IPS-NIHi7 (cell line): ENCODE results near the gene STK38.

Experiments
- DNase-seq: peaks from one replicate; pipeline ENCODE4 v3.0.0; 2012; ENCODE audit warnings: mixed read lengths; ENCODE audit errors: extremely low spot score

STK38 gene

DNA sequence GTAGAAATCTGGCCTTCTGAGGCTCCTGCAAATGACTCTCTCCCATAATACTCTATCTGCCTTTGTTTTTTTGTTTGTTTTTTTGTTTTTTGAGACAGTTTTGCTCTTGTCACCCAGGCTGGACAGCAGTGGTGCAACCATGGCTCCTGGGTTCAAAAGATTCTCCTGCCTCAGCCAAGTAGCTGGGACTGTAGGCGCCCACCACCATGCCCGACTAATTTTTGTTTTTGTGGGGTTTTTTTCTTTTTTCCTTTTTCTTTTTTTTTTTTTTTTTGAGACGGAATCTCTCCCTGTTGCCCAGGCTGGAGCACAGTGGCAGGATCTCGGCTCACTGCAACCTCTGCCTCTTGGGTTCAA lies 16.6 kb upstream of the STK38 start:
- DNase-seq, result no peak

DNA sequence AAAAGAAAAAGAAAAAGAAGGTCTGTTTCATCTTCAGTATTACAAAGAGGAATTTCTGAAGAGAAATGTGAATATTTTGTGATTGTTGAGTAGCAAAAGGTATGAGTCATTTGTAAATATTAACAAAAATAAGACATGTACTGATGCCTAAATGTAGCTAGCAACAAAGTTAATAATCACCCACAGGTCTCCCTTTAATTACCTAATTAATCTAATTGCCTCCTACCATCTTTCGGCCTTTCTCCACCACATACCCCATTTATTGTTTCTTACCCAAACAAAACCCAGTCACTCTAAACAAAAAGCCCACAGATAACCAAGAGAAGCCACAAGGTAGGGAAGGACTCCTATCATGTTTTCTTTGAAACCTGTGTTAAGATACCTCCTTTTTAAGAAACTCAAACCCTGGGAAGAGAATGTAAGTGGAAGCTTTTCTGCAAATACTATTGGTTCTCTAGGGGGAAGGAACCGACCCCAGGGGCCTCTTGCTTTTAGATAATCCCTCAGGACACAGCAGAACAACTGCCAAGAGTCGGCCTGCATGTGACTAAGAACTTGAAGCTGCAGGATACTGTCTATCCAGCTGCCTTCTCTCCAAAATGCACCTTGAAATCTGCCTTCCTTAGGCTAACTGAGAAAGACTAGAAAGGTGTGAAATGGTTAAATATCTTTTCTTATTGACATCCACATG lies 16.1 kb upstream of the STK38 start:
- DNase-seq, result no peak

DNA sequence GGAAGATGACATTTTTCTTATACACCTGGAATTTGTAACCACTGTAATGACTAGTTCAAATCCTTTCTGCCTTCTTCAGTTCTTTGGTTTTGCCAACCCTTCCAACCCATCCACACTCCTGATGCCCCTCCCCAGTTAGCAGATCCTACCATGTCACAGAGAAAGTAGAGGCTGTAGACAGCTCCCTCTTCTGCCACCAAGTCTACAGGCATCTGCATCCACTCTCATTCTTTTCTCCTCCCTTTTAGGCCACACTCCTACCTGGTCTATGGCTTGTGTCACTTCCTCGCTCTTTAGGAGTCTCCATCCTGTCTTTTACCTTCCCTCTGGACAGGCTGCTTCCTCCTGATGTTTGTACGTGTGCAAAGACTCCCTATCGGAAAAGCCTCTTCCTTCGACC lies 13.5 kb upstream of the STK38 start:
- no peak for DNase-seq

DNA sequence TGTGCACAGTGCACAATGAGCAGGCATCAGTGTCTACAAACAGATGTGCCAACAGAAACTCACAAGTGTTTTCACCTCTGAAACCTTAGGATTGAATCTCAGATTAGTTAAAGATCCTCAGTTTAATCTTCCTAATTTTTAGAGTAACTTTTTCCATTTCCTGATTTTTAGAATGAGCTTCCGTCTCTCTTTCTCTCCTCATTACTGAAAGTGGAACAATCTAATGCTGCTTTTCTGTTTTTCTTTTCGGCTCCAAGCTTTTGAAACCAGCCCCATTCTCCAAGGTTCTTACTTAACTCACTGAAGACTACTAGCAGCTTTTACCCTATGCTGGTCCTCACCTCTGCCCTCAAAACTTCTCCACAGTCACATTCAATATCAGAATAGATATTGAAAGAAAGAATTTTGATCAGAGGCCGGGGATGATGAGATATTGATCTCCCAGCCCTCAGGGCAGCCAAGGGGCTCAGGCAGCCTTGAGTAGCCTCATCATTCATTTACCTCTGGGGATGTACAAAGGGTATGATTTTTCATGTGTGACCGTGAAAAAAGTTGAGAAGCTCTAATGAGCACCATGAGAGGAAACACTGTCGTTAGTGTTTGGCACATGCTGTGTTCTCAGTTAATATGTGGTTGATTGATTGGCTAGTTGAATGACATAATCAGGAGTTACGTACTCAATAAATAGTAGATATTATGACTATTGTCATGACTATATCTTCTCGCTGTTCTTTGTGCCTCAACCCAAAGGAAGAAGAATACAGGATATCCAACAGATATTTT lies 11.9 kb upstream of the STK38 start:
- DNase-seq, result no peak

DNA sequence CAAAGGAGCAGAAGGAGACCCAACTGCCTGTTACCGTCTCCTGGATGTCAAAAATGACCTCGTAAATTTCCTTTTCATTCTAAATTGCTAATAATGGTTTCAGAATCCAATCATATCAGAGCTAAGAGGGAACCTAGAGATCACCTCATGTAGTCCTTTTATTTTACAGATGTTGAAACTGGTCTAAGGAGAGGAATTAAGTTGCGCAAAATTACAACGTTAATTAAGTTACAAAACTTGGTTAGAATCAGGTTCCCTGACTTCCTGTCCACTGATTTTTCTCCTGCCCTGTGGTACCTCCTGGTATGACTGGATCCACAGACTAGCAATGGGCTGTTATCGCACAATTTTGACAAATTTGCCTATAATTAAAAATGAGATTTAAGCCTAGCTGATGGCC lies 9.0 kb upstream of the STK38 start:
- DNase-seq, result no peak

DNA sequence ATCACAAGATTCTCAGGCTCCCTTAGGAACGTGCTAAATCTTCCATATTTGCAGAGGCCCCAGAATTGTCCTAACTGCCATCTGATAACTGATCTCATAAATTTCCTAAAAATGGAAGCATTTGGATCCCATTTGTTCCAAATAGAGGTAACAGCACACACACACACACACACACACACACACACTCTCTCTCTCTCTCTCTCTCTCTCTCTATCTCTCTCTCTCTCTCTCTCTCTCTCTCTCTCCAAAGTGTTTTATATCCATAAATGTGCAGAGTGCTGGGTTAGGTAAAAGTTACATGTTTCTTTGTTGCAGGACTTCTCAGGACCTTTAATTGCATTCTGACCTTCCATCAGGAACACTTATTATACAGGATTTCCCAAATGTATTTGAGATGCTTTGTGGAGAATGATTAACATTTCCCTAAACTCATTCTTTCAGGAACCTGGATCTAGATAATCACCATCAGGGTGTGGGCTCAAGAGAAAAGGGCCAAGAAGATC lies 8.5 kb upstream of the STK38 start:
- DNase-seq, result no peak

DNA sequence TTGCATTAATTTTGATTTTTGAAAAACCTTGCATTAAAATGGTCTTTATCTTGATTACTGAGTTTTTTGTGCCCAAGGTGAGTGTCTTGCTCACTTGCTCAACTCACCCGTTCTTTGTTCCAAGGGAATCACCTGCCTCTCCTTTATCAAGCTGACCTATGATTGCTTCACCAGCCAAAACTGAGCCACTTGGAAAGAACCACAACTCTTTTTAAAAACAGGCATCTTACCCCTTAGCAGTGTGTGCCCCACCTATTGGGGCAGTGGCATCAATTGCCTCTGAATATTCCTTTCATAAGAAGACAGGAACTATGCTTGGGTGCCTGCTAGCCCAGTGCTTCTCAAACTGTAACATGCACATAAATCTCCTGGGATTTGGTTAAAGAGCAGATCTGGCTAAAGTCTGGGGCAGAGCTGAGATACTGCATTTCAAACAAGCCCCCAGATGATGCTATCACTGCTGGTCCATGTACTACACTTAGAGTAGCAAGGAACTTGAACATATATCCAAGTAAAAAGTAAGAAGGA lies 3.3 kb upstream of the STK38 start:
- no peak for DNase-seq

DNA sequence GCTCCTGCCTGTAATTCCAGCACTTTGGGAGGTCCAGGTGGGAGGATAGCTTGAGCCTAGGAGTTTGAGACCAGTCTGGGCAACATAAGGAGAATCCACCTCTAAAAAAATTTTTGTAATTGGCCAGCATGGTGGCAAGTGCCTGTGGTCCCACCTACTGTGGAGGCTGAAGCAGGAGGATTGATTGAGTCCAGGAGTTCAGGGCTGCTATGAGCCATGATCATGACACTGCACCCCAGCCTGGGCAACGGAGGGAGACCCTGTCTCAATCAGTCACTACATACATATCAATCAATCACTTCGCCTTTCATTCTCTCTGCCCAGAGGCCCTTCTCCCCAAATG lies 1.1 kb upstream of the STK38 start:
- no peak for DNase-seq

DNA sequence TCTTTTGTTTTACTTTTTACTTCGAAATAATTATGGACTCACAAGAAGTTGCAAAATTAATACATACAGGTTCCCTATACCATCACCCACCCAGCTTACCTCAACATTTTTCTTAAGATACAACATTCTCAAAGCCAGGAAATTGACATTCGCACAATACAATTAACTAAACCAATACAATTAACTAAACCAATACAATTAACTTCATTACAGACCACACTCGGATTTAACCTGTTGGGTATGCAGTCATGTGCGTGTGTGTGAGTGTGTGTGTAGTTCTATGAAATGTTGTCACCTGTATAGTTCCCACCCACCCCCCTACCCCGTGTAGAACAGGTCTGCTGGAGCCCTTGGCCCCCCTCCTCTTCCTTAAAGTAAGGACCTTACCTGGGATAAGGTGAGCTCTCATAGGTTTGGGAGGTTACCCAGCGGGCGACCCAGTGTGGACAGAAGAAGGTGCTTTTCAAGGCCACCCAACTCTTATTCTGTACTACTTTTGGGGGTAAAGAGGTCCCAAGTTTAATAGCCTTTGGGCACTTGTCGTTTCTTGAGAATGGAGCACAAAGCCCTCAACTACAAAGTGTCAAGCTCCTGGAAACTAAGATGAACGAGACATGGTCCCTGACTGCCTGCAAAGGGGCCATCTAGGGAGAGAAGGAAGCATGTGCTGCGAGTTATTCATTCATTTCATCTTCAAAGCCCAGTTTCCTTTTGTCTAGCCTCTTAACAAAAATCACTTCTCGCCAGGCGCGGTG lies 544 bp upstream of the STK38 start:
- DNase-seq, result no peak

DNA sequence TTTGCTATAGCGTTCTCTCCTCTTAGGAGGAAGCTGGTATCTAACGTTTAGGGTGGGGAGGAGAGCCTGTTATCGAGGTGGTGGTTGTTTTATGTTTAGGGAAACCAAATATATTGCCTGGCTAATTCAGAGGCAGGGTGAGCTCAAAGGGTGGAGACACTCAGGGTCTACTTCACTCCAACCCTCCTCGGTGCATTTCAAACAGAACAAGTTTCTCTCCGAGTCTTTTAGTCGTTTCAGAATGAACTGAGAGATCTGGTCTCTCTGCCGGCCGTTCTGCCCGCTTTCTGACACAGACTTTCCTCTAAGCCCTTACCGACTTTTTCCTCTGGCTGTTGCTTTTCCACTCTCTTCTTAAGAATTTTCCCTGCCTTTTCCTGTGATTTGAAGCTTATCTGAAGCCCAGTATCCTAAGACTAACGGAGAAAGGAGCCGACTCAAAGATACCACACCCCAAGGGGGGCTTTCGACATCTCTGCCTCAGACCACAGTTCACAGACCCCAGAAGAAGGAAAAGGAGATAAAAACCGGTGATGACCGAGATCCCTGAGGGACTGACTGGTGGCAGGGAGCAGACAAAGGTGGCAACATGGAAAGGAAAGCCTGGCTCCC lies 865 bp downstream of the STK38 start:
- peak; percentile 25 for DNase-seq

DNA sequence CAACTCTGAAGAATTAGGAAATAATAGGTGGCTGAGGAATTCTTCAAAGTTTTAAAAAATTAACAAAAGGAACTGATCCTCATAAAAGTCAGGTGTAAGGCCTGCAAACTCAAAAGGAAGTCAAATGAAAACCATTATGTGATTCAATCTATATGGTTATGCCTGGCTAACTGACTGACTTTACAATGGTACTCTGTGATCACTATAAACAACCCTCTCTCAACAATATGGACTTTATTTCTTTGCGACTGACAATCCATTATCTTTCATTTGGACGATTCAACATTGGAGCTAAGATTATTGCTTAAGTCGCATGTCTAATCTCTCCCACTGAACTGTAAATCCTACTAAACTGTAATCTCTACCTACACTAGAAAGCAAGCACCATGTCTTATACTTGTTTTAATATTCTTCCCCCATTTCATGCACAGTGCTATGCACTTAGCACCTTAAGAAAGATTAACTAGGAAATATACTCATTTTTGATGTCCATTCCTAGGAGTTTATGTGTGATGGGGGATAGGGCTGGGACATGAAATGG lies 1.4 kb downstream of the STK38 start:
- DNase-seq, result no peak

DNA sequence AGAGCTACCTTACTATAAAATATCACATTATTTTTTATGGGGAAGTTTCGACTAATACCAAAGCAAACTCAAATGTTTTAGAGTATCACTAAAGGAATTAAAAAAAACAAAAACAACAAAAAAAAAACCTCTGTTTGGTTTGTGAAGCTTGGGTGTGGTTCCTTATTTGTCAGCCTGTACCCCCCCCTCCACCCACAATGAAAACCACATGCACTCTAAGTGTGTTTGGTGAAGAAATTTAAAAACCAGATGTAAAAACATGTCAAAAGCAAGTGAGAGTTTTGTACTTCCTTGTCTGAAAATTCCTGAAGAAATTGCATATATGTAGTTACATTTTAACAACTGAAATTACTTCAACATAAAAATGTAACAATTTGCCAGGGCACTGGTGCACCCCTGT lies 3.1 kb downstream of the STK38 start:
- DNase-seq, result no peak

DNA sequence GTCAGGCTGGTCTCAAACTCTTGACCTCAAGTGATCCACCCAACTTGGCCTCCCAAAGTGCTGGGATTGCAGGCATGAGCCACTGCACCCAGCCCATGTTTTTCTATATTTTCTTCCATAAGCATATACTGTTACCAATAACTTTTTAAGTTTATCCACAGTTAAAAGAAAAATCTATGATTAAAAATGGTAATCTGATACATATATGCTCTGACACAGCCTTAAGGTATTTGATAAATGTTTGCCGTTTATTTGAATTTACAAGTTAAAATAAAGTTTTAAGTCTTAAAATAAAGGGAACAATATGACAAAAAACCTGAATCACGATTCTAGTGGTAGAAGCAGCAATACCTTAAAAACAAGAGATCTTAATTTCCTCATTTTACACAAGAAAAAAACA lies 5.2 kb downstream of the STK38 start:
- DNase-seq, result no peak

DNA sequence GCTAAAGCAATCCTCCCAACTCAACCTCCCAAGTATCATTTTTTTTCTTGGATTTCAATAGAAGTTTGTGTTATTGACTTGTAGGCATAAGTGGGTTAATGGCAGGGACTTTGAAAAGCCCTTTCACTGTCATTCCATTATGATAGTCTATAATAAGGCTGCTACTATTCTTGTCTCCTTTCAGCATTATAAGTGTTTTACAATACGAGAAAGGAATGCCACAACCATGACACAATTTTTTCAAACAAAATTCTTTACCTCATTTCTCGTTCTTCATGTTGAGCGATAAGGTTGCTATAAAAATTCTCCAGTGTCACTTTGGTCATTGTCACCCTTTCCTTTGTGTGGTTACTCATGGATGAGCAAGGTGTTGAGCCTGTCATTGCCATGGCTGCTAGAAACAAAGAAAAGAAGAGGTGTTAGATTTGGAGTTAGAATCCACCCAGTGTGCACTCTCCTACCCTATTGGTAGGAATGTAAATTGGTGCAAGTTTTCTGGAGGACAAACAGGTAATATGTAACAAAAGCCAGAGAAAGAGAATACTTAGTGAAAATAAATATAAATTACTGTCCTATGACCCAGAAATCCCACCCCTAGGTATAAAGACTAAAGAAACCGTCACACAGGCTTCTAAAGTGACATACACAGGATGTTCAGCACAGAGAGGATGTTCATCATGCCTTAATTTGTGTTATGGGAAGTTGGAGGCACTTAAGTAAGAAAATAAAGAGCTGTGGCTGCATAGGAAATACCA lies 7.3 kb downstream of the STK38 start:
- no peak for DNase-seq

DNA sequence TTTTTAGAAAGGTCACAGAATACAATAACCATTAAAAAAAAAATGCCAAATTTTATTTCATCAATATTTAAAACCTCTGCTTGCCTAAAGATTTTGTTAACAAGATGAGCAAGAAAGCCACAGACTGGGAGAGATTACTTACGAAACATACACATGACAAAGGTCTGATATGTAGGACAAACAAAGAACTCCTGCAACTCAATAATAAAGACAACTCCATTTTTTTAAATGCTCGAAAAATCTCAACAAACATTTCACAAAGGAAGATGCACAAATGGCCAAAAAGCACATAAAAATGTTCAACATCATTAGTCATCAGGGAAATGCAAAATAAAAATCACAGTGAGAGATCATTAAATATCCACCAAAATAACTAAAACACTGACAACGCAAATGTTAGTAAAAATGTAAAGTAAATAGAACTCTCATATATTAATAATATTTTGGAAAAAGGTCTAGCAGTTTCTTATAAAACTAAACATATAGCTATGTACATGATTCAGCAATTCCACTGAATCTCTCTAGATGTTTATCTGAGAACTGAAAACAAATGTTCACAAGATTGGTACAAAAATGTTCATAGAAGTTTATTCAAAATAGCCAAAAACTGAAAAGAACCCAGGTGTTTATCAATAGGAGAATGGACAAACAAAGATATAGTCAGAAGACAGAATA lies 10.3 kb downstream of the STK38 start:
- no peak for DNase-seq

DNA sequence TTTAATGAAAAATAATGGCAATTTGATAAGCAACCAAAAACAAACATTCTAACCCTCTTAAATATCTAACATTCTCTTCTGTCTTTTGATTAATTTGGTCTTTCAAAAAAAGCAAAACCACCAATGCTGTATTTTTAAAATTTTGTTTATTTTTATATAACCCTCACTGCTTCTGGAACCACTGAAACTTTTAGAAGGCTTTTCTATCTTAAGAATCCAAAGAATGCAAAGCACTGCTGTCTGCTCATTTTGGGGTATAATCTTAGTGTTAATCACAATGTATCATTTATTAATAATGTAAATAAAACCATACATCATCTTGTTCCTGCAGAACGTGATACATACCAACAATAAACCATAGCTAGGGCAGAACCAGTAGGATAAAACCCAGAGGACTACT lies 14.0 kb downstream of the STK38 start:
- no peak for DNase-seq

DNA sequence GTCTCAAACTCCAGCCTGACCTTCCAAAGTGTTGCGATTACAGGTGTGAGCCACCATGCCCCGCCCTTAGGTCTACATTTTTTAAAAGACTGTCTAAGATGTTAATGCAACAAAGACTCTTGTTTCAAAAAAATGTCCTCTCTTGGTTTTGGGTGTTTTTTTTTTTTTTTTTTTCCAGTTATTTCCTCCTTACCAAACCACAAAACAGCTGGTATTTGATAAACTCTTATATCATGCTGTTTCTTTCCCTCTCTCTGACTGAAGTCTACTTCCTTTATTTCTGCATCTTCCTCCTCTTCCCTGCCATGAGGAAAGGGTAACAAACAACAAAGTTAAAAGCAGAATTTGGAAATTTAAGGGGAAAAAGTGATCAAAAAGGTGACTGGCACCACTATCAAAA lies 21.2 kb downstream of the STK38 start:
- DNase-seq, result no peak

DNA sequence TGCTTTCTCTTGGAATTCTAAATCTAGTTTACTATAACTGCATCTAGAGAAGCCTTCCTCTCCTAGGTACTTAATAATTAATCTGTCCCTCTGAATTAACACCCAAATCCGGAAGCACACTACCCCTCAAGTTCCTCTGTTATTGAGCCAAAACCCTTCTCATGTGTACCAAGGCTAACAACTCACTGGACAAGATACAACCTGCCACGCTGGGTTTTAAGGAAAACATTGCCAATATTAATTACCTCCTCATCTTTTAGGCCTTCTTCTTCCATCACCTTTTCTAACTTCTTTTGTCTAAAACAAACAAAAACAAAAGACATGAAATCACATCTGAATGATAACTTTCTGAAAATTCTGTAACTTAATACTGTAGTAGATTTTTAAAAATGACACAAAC lies 21.9 kb downstream of the STK38 start:
- DNase-seq, result no peak

DNA sequence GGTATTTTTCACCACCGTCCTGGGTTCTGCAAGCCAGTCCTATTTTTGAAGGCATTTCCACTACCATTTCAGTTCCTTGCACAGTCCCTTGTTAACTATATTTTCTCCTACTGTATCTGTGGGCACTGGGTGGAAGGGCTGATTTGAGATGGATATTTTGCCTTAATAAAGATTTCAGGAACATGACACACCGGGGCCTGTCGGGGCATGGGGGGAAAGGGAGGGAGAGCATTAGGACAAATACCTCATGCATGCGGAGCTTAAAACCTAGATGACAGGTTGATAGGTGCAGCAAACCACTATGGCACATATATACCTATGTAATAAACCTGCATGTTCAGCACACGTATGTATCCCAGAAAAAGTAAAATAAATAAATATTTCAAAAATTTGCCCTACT lies 22.4 kb downstream of the STK38 start:
- no peak for DNase-seq

DNA sequence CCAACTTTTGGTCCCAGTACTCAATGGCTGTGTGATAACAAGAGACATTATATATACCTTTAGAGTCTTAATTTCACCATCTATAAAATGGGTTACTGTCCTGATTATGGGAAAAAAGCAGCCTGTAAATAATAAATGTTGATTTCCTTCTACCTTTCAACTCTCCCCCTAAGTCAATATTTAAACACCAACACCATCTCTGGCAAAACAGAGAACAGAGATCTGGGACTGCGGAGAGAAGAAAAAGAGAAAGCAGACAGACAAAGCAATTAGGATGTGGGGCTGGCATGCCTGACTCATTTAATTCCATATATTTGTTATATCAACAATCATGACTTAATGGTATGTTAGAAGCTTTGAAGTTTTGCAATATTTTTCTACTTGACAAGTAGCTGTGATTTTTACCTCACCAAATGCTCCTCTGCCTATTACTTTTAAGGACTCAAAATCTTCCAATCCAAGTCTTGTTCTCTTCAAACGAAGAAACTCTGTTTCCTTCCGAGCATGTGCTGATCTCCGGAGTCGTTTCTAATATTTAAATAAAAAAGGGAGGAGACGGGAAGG lies 23.3 kb downstream of the STK38 start:
- DNase-seq, result no peak
